GM19035 (cell line): ENCODE measurements around the gene ITSN2.
A peak's percentile ranks its signal among the peaks of the same experiment; 100 is the strongest.
"Not testable (repeated sequence)": the region's sequence is repeated elsewhere in the genome, so short reads cannot be mapped to it uniquely, and the experiment has no call there.

Experiments
- ATAC-seq: cut with Tn5 transposase; IDR thresholded peaks from one replicate; pipeline ENCODE4 v1.9.1; 2021; ENCODE audit not compliant: unreplicated experiment

The ITSN2 gene

GRCh38 chr2:24222946-24223345 lies 137.4 kb downstream of the ITSN2 start:
- ATAC-seq: no peak

- ATAC-seq: no peak
Observed at GRCh38 chr2:24221343-24222050, 138.8 kb downstream of the ITSN2 start.

- ATAC-seq: no peak
Observed at GRCh38 chr2:24220554-24221291, 139.6 kb downstream of the ITSN2 start.

GRCh38 chr2:24214880-24215279 lies 145.5 kb downstream of the ITSN2 start:
- peak; percentile 94 for ATAC-seq

- ATAC-seq: no peak
Observed at GRCh38 chr2:24211408-24211807, 148.9 kb downstream of the ITSN2 start.

- no peak for ATAC-seq
Observed at GRCh38 chr2:24210723-24211122, 149.6 kb downstream of the ITSN2 start.

- ATAC-seq: no peak
Observed at GRCh38 chr2:24210106-24210455, 150.3 kb downstream of the ITSN2 start.

- ATAC-seq: no peak
Observed at GRCh38 chr2:24209389-24210105, 150.8 kb downstream of the ITSN2 start.

GRCh38 chr2:24208490-24208889 lies 151.8 kb downstream of the ITSN2 start:
- no peak for ATAC-seq

- no peak for ATAC-seq
Observed at GRCh38 chr2:24207359-24207758, 153.0 kb downstream of the ITSN2 start.

- ATAC-seq: no peak
Observed at GRCh38 chr2:24206714-24207113, 153.6 kb downstream of the ITSN2 start.

- no peak for ATAC-seq
Observed at GRCh38 chr2:24206242-24206641, 154.1 kb downstream of the ITSN2 start.

- ATAC-seq: no peak
Observed at GRCh38 chr2:24205131-24205530, 155.2 kb downstream of the ITSN2 start.

GRCh38 chr2:24204505-24204904 lies 155.8 kb downstream of the ITSN2 start:
- no peak for ATAC-seq

- ATAC-seq: no peak
Observed at GRCh38 chr2:24203787-24204150, 156.6 kb downstream of the ITSN2 start.

GRCh38 chr2:24203029-24203786 lies 157.1 kb downstream of the ITSN2 start:
- no peak for ATAC-seq

- no peak for ATAC-seq
Observed at GRCh38 chr2:24200799-24201198, 159.5 kb downstream of the ITSN2 start.

GRCh38 chr2:24199968-24200590 lies 160.3 kb downstream of the ITSN2 start:
- ATAC-seq: no peak

- not testable (repeated sequence) for ATAC-seq
Observed at GRCh38 chr2:24197213-24197612, 163.1 kb downstream of the ITSN2 start.

- ATAC-seq: no peak
Observed at GRCh38 chr2:24191848-24192247, 168.5 kb downstream of the ITSN2 start.

GRCh38 chr2:24191156-24191555 lies 169.2 kb downstream of the ITSN2 start:
- no peak for ATAC-seq
